HG03095 (cell line): ENCODE results near the gene YEATS2.
"Not testable (repeated sequence)": the region's sequence is repeated elsewhere in the genome, so short reads cannot be mapped to it uniquely, and the experiment has no call there.

ENCODE experiments used
- ATAC-seq: cut with Tn5 transposase; IDR thresholded peaks from one replicate; pipeline ENCODE4 v1.9.1; 2021; ENCODE audit warnings: moderate library complexity; ENCODE audit not compliant: unreplicated experiment

Gene YEATS2

DNA sequence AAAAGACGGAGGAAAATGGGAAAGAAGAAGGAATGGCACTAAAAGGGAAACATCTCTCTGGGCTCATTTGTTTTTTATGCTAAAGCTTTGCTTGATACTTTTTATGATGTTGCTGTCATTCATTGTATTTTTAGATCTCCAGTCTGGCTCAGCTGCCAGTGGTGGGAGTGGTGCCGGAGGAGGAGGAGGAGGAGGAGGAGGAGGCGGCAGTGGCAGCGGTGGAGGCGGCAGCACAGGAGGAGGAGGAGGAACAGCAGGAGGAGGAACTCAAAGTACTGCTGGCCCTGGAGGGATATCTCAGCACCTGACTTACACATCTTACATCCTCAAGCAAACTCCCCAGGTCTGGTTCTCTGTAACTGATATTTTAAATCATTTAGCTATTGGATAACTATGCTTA lies 78.2 kb downstream of the YEATS2 start:
- no peak for ATAC-seq

DNA sequence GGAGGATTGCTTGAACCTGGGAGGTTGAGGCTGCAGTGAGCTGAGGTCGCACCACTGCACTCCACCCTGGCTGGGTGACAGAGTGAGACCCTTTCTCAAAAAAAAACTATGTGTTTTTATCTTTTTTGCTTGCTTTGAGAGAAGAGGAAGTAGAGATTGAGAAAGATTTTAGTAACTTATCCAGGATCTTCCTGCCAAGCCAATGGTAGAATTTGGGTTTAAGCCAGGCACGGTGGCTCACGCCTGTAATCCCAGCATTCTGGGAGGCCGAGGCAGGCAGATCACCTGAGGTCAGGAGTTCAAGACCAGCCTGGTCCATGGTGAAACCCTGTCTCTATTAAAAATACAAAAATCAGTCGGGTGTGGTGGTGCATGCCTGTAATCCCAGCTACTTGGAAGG lies 78.9 kb downstream of the YEATS2 start:
- ATAC-seq: not testable (repeated sequence)

DNA sequence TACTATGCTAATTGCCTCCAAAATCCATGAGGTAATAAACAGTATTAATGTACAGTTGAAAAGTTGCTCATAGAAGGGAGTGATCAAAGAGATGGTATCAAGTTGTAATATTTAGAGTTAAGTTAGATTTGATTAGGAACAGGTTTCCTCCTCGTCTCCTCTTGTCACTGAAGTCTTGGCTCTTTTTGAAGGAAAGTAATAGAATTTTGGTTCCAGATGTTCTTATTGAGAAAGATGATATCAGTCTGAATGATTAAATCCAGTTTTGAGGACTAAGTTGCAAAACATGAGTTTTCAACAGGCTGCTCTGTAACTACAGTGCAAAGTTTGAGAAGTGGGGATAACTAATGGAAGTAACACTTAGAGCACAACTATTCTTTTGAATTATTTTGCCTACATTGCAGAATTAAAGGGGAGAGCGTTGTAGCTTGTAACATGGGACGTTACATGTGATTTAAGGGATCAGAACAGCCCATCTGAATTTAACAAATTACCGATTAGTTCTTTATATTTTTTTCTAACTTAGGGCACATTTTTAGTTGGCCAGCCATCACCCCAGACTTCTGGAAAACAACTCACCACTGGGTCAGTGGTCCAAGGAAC lies 79.5 kb downstream of the YEATS2 start:
- ATAC-seq: no peak

DNA sequence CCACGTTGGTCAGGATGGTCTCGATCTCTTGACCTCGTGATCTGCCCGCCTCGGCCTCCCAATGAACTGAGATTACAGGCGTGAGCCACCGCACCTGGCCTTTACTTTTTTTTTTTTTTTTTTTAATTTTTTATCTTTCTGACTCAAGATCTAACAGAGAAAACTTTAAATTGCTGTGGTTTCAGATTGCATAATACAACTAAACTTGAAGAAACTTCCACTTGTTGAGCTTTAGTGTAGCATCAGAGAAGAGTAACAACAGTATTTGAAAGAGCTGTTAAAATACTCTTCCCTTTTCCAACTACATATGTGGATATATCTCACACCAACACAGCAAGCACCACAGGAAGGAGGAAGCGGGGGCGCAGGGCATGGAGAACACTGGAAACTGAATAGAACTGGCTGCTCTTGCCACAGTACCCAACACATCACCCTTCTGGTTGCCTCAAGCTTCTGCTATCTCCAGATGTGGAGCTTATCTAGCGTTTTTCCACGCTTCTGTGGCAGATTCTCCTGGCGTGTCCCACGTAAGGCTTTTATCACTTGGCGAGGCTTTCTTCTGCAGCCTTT lies 82.4 kb downstream of the YEATS2 start:
- ATAC-seq: no peak

DNA sequence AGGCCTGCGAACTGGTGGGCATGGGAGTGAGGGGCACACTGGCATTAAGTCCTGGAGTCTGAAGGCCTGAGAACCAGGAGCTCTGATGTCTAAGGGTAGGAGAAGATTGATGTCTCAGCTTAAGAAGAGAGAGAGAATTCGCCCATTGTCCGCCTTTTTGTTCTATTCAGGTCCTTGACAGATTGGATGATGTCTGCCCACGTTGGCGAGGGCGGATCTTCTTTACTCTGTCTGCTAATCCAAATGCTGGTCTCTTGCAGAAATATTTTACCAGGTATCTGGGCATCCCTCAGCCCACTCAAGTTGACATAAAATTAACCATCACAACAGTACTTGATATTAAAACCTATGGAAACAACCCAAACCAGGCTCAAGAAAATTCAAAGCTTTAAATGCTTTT lies 83.6 kb downstream of the YEATS2 start:
- no peak for ATAC-seq

DNA sequence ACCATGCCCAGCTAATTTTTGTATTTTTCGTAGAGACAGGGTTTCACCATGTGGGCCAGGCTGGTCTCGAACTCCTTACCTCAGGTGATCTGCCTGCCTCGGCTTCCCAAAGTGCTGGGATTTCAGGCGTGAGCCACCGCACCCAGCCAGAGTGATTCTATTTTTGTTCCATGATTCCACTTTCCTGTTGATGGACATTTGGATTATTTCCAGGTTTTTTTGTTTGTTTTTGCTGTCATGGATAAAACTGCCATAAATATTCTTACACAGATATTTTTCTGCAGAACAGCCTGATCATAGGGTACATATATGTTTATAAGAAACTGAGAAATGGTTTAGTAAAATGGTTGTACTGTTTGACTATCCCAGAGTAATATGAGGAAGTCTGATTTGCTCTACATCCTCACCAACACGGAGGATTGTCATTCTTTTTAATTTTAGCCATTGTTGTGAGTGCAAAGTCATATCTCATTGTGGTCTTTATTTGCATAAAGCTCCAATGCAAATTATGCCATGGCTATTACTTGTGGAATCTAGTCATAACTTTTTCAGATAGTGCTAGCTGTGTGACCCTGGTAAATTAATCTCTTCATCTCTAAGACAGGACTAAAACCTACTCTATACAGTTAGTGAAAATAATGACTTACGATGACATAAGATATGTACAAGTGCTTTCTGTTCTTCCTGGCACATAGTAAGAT lies 85.1 kb downstream of the YEATS2 start:
- no peak for ATAC-seq

DNA sequence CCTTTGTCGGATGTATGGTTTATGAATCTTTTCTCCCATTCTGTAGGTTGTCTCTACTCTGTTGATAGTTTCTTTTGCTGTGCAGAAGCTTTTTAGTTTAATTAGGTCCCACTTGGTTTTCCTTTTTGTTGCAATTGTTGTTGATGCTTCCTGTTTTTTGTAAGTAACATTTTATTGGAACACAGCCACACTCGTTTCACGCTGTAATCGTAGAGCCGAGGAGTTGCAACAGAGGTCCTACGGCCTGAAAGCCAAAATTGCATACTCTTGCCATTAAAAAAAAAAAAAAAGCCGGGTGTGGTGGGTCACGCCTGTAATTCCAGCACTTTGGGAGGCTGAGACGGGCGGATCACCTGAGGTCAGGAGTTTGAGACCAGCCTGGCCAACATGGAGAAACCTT lies 86.9 kb downstream of the YEATS2 start:
- not testable (repeated sequence) for ATAC-seq

DNA sequence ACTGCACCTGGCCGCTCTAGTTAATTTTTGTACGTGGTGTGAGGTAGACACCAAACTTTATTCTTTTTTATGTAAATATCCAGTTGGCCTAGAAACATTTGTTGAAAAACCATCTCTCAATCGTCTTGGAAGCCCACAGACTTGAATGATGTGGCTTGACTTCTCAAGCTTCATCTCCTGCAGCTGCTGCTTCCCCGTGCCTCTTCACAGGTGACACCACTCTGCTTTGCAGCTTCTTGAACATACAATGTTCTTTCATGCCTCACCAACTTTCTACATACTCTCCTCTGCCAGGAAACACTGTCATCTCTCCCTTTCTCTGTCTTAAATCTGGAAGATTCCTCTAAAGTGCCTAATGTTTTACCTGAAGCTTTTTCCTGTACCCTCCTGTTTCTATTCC lies 92.2 kb downstream of the YEATS2 start:
- no peak for ATAC-seq

DNA sequence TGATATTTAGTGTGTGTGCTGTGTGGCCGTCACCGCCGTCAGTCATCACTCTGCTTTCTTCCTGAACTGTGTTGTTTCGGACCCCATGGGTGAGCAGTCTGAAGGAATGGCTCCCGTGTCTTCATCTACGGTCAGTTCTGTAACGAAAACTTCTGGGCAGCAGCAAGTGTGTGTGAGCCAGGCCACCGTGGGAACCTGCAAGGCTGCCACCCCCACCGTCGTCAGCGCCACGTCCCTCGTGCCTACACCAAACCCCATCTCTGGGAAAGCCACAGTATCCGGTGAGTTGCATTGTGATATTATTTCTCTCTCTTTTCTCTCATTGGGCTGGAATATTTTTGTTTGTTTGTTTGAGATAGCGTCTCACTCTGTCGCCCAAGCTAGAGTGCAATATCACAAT lies 93.1 kb downstream of the YEATS2 start:
- no peak for ATAC-seq

DNA sequence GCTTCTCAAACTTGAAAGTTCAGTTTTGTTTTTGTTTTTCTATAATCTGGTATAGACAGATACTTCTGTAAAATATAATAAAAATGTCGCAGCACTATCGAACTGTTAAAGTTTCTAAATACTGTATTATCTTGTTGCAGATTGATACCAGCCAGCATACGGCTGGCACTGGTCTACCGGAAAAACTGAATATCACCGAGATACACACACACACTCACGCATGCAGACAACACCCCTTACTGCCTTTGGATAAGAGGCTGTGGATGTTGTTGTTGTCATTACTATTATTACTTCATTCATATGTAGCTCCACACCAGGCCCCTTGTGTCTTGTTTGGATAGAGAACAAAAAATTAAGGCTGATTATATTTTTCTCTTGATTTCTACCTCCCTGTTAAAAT lies 95.4 kb downstream of the YEATS2 start:
- ATAC-seq: no peak

DNA sequence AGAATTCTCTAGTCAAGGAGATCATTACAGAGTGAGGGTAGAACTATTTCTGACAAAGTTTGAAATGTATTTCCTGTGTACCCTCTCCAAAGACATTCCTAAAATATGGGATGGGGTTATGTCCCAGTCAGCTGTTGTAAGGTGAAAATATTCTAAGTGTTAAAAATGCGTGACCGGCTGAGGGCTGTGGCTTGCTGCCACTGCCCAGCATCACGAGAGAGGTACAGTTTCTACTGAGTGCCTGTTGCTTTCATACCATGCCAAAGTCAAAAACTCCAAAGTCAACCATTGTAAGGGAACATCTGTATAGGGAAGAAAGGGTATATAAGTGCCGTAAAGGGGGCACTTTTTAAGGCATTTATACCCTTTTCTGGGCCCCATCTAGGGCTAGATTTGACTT lies 96.9 kb downstream of the YEATS2 start:
- no peak for ATAC-seq

DNA sequence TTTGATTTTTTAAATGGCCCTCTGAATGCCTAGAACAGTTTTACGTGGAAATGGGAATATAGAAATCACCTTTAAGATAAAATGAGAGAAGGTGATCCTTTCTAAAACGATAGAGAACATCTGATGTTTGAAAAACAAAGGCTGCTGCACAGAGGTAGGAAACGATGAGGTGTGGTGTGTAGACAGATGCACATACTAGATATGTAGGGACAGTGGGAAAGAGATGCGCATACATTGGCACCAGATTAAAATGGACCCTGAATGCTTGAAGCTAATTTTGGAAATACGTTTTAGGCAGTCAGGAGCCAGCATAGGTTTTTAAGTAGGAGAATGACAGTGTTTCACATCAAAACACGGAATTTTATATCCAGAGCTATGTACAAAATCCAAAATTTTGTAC lies 98.8 kb downstream of the YEATS2 start:
- ATAC-seq: no peak

DNA sequence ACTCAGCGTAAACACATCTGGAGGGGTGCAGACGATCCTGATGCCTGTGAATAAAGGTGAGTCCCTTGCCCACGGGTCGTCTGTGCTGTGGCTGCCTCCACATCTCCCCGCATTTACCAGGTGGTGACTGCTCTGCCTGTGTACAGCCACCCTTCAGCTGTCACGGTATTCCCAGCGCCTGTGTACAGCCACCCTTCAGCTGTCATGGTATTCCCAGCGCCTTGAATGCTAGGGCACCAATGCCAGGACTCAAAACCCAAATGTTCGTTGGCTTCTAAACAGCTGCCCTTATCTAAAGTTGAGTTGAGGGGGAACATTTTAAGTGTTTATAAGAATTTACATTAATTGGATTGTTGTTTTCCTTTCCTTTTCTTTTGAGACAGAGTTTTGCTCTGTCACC lies 100.4 kb downstream of the YEATS2 start:
- no peak for ATAC-seq

DNA sequence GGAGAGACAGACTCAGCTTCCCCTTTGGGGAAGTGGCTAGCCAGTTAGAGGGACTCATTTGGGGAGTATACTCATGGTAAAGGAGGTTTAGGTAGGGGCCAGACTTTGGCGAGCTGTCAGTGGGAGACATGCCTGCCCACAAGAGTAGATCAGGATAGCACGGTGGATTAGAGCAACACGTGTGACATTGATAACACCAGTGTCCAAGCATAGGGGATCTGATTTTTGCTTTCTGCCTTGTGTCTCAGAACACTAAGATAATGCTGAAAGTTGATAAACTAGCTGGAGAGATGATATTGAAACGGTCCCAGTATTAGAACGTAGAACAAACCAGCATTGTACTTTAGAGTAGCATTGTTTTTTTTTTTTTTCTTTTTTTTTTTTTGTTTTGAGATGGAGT lies 101.9 kb downstream of the YEATS2 start:
- ATAC-seq: no peak

DNA sequence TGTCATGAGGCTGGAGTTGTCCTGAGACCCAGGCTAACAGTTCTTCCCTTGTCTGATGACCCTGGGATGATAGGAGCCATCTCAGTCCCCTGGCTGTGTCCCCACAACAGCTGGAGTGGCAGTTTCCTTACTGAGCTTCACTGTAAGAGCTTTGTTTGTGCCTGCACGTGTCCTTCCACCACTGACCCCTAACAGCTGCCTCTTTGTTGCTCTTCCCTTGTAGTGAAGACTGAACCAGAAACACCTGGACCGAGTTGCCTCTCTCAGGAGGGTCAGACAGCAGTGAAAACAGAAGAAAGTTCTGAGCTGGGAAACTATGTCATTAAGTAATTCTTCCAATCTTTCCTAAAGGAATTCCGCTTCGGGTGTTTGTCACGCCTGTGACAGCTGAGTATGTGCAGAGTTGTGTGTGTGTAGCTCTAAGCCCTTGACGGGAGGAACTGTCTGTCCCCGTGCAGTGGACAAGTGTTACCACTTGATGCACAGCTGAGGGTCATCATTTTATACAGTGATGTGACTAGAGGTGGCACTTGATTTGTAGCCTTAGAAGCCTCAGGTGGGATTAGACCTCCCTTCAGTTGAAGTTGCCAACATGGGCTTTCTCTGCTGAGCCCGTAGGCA lies 102.8 kb downstream of the YEATS2 start:
- ATAC-seq: no peak

DNA sequence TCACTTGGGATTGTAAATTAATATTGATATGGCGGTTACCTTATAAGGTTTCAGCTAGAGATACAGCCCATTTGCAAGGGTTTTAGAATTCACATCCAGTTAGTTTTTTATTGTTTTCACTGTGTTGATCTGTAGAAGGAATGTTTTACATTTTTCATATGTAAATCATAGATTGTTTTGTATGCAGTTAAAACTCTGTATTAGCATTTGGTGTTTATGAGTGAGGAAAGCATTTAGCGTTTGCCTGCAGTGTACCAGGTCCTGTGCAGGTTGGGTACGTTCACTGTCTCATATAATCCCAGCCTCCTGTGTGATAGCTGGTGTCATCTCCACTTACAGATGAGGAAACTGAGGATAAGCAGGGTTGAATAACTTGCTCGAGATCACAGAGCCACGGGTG lies 104.0 kb downstream of the YEATS2 start:
- no peak for ATAC-seq

DNA sequence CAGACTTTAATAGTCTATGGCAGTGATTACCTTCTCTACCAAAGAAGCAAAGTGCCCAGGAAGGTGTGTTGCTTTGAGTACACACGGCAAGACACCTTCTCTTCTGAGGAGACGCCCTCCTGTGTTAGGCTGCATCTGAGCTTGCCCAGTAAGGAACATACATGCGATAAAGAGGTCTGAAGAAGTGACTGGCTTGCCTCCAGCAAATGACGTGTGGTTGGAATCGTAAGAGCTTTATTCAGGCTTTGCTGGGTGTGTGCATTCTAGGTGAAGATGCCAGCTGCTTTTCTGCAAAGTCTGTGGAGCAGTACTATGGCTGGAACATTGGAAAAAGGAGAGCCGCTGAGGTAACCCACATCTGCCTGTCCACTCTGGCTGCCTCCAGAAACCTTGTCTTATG lies 105.4 kb downstream of the YEATS2 start:
- ATAC-seq: no peak

DNA sequence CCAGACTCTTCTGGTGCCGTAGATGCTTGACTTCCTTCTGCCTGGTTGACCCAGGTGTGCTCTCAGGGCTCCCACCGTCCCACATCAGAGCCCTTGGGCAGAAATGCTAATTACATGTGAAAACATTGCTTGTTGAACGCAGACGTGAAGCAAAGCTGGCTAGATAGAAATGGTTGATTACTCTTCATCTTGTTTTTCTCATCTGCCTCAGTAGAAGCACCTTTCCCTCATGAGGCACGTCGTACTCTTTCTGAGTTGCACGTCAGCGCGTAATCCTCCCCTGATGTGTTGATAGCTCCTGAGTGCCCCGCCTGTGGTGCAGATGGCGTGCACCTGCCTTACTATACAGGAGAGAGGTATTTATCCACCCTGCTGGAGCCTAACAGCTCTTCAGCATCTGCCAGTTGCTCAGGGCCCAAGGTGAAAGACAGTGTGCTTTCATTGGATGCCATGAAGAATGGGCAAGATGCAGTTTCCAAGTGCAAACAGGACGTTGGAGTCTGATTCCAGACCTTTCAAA lies 109.7 kb downstream of the YEATS2 start:
- no peak for ATAC-seq

DNA sequence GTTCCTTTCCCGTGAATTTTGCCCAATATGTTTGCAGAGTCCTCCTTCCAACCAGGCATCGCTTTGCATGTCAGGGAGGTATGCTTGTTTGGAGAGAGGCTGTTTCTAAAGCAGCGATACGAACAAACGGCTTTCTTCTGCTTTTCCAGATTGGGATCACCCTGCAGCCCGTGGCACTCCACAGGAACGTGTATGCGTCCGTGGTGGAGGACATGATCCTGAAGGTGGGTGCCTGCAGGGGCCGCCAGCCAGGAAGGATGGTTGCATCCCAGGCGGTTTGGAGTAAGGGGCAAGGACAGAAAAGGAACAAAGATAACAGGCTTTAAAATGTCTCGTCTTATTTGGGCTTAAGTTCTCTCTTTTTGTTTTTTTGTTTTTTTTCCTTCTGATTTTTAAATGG lies 110.3 kb downstream of the YEATS2 start:
- ATAC-seq: no peak

DNA sequence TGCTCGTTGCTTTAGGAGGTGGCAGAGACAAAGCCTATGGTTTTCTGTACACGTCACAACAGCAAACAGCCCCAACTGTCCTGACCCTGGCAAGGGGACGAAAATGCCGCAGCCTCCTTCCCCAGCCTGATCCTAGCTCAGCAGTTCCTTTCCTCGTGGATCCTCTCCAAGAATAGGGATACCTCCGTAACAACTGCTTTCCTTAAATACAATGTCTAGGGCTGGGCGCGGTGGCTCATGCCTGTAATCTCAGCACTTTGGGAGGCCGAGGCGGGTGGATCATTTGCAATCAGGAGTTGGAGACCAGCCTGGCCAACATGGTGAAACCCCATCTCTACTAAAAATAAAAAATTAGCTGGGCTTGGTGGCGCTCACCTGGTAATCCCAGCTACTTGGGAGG lies 110.8 kb downstream of the YEATS2 start:
- ATAC-seq: no peak

DNA sequence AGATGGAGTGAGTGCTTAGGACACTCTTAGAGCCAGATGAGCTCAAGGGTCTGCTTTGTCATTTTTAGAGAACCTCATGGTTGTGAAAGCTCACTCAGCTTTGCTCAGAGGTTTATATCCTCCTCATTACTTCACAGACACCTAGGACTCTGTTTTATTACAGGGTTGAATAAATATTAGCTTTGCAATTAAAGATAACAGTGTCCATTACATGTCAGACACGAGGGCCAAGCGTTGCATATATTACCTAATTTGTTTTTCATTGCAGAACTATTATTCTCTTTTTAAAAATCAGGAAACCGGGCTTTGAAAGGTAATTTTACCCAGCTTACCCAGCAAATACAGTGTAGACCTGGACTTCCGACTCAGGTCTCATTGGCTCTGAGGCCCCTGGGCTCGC lies 111.7 kb downstream of the YEATS2 start:
- ATAC-seq: no peak
